Calu3 (cell line): Measurements from ENCODE around the gene EPS8L2. TPM values are rescaled to one million over a fixed set of nuclear protein-coding genes. Genes with fewer than 3 reads are reported as not detected.

Source experiments
- BruUV-seq: library from RNA; stranded (reverse); fragments of 400-500 nt; replicated peaks from 2 replicates; lab custom pipeline; 2021; lab: Mats Ljungman, UMichigan
- CTCF ChIA-PET: fragments of 300-600 bp; sonication (Branson Sonifier 250); formaldehyde crosslinking; loops from one replicate; lab custom pipeline; 2022; ENCODE audit warnings: antibody characterized with exemption; lab: Charles Lee
- DNase-seq: peaks from one replicate; pipeline ENCODE4 v3.0.0; 2022
- H3K27ac Mint-ChIP-seq: one replicate; pipeline ENCODE4 v1.8.0; 2022; ENCODE audit warnings: mixed read lengths; ENCODE audit not compliant: unreplicated experiment
- H3K27me3 Mint-ChIP-seq: one replicate; pipeline ENCODE4 v1.8.0; 2022; ENCODE audit warnings: mixed read lengths; ENCODE audit not compliant: unreplicated experiment
- H3K36me3 Mint-ChIP-seq: one replicate; pipeline ENCODE4 v1.8.0; 2022; ENCODE audit warnings: mild to moderate bottlenecking, moderate library complexity, mixed read lengths; ENCODE audit not compliant: insufficient read depth, unreplicated experiment
- H3K4me1 Mint-ChIP-seq: one replicate; pipeline ENCODE4 v1.8.0; 2022; ENCODE audit warnings: mild to moderate bottlenecking, low read depth, mixed read lengths; ENCODE audit not compliant: unreplicated experiment
- H3K4me3 Mint-ChIP-seq: one replicate; pipeline ENCODE4 v1.8.0; 2022; ENCODE audit warnings: mild to moderate bottlenecking, low read depth, moderate library complexity, mixed read lengths; ENCODE audit not compliant: unreplicated experiment
- H3K9me3 Mint-ChIP-seq: one replicate; pipeline ENCODE4 v1.8.0; 2022; ENCODE audit warnings: low read depth, mixed read lengths; ENCODE audit not compliant: unreplicated experiment
- CTCF ChIP-seq: fragments of 200-600 bp; IDR thresholded peaks from one replicate; pipeline ENCODE4 v1.8.0; 2022; ENCODE audit warnings: antibody characterized with exemption; ENCODE audit not compliant: unreplicated experiment
- intact Hi-C: fragments of 100-400 bp; cut with micrococcal nuclease; formaldehyde crosslinking; loops from one replicate; pipeline ENCODE4 v1.10.0; 2022; ENCODE audit not compliant: unreplicated experiment
- total RNA-seq: library from RNA; stranded (reverse); gene quantifications from 2 replicates; pipeline ENCODE4 v1.2.3, GENCODE V29; 2022

Gene EPS8L2
- total RNA-seq, 1 experiment from 2014 or later: 212 TPM

- Mint-ChIP-seq H3K27me3 (no peaks in the 10 kb centered on the region), H3K4me1 (peaks cover 8% of the 10 kb centered on the region), H3K4me3 (no peak overlapping the region), H3K36me3 (peaks cover 64% of the 10 kb centered on the region), H3K27ac (no peak overlapping the region), H3K9me3 (no peaks in the 10 kb centered on the region)
- TSS peak; percentile 69 for BruUV-seq
- CTCF ChIA-PET: interaction anchor here (0.5 to 1.8 kb wide), 3 partner anchors 14 to 71 kb away, joined by 4 to 6 read pairs (median 5); no protein-coding TSS in a partner anchor
- no peak for TF ChIP-seq CTCF
- intact Hi-C loops: loop anchor here (10.0 kb wide), 1 partner anchor 172 kb away; no protein-coding TSS in a partner anchor
- DNase-seq: no peak
Measured at GRCh38 chr11:726278-727220, 20.5 kb downstream of the EPS8L2 start.

GRCh38 chr11:727281-727701 is 21.3 kb downstream of the EPS8L2 start:
- no peak overlapping the region for H3K4me3 Mint-ChIP-seq
- DNase-seq: no peak
- H3K27ac Mint-ChIP-seq: peak overlapping the region; percentile 33
- intact Hi-C loops: loop anchor here (10.0 kb wide), 1 partner anchor 172 kb away; no protein-coding TSS in a partner anchor
- H3K36me3 Mint-ChIP-seq: peaks cover 61% of the 10 kb centered on the region
- no peak for TF ChIP-seq CTCF
- BruUV-seq: no TSS peak
- H3K4me1 Mint-ChIP-seq: peaks cover 8% of the 10 kb centered on the region
- CTCF ChIA-PET: interaction anchor here (1.4 to 1.8 kb wide), 5 partner anchors 19 to 172 kb away, joined by 3 to 11 read pairs (median 5); partner anchors contain the start of genes DEAF1 and TMEM80
- no peaks in the 10 kb centered on the region for H3K27me3 Mint-ChIP-seq
- H3K9me3 Mint-ChIP-seq: no peaks in the 10 kb centered on the region

GRCh38 chr11:727859-728748 is 22.1 kb downstream of the EPS8L2 start:
- no peak overlapping the region for H3K4me3 Mint-ChIP-seq
- peaks cover 63% of the 10 kb centered on the region for H3K36me3 Mint-ChIP-seq
- H3K27me3 Mint-ChIP-seq: no peaks in the 10 kb centered on the region
- H3K9me3 Mint-ChIP-seq: no peaks in the 10 kb centered on the region
- BruUV-seq: no TSS peak
- intact Hi-C loops: loop anchor here (10.0 kb wide), 1 partner anchor 173 kb away; no protein-coding TSS in a partner anchor
- CTCF ChIA-PET: interaction anchor here (1.0 to 1.8 kb wide), 6 partner anchors 18 to 173 kb away, joined by 3 to 11 read pairs (median 4); partner anchors contain the start of genes DEAF1 and TMEM80
- DNase-seq: peak; percentile 95
- H3K27ac Mint-ChIP-seq: peak overlapping the region; percentile 33
- TF ChIP-seq CTCF: peak; percentile 97
- H3K4me1 Mint-ChIP-seq: peaks cover 8% of the 10 kb centered on the region
